ENCODE results near the gene ADCY7. TPM values are rescaled to one million over a fixed set of nuclear protein-coding genes. Genes with fewer than 3 reads are reported as not detected.
"Not testable (repeated sequence)": the region's sequence is repeated elsewhere in the genome, so short reads cannot be mapped to it uniquely, and the experiment has no call there.

Gene ADCY7
- total and polyA plus RNA-seq, 2 donors from 2014 or later: 0.86 to 40.5 TPM

GRCh38 chr16:50338371-50339231, 72.2 kb downstream of the ADCY7 start:
- Histone ChIP-seq H3K27me3 (ENCODE audit: control insufficient read depth, insufficient read depth, low read length) (no peaks in the 10 kb centered on the region), H3K36me3 (ENCODE audit: control insufficient read depth in 2 of 3, insufficient read depth in 3 of 3, low read length in 3 of 3) (peaks cover 5 to 17% (median 12%) of the 10 kb centered on the region in 3 donors), H3K9ac (ENCODE audit: low read length in 3 of 3) (no peak overlapping the region), H3K4me1 (ENCODE audit: control insufficient read depth in 2 of 3, insufficient read depth in 2 of 3, low read depth in 1 of 3, low read length in 3 of 3) (no peaks in the 10 kb centered on the region), H3K27ac (ENCODE audit: low read depth in 2 of 2, low read length in 2 of 2) (no peak overlapping the region), H3K4me3 (ENCODE audit: low read length in 3 of 3) (no peak overlapping the region), H3K9me3 (ENCODE audit: control insufficient read depth in 2 of 3, insufficient read depth in 1 of 3, low read length in 3 of 3) (no peaks in the 10 kb centered on the region)
- intact Hi-C loops (cut with DNase I): no loop called here
- DNase-seq: no peak
- no peak for TF ChIP-seq CTCF (IDR thresholded peaks at IDR 0.05; ENCODE audit: borderline replicate concordance, extremely low read depth, insufficient read depth)
- FAIRE-seq: no peak

GRCh38 chr16:50340578-50340977, 74.2 kb downstream of the ADCY7 start:
- DNase-seq (no peak), FAIRE-seq (no peak)
- Histone ChIP-seq H3K27me3 (ENCODE audit: control insufficient read depth, insufficient read depth, low read length) (no peaks in the 10 kb centered on the region), H3K9ac (ENCODE audit: low read length in 3 of 3) (no peak overlapping the region), H3K36me3 (ENCODE audit: control insufficient read depth in 2 of 3, insufficient read depth in 3 of 3, low read length in 3 of 3) (peaks cover 7 to 17% (median 11%) of the 10 kb centered on the region in 3 donors), H3K4me3 (ENCODE audit: low read length in 3 of 3) (no peak overlapping the region), H3K4me1 (ENCODE audit: control insufficient read depth in 2 of 3, insufficient read depth in 2 of 3, low read depth in 1 of 3, low read length in 3 of 3) (no peaks in the 10 kb centered on the region), H3K9me3 (ENCODE audit: control insufficient read depth in 2 of 3, insufficient read depth in 1 of 3, low read length in 3 of 3) (no peaks in the 10 kb centered on the region), H3K27ac (ENCODE audit: low read depth in 2 of 2, low read length in 2 of 2) (no peak overlapping the region)
- TF ChIP-seq CTCF (IDR thresholded peaks at IDR 0.05; ENCODE audit: borderline replicate concordance, extremely low read depth, insufficient read depth): no peak
- intact Hi-C loops (cut with DNase I): no loop called here

GRCh38 chr16:50343566-50343965, 77.2 kb downstream of the ADCY7 start:
- intact Hi-C loops (cut with DNase I); FAIRE-seq: not testable (repeated sequence)

GRCh38 chr16:50345210-50345609, 78.9 kb downstream of the ADCY7 start:
- H3K27ac ChIP-seq (ENCODE audit: low read depth in 2 of 2, low read length in 2 of 2); H3K4me3 ChIP-seq (ENCODE audit: low read length in 3 of 3); intact Hi-C loops (cut with DNase I); H3K9me3 ChIP-seq (ENCODE audit: control insufficient read depth in 2 of 3, insufficient read depth in 1 of 3, low read length in 3 of 3); H3K4me1 ChIP-seq (ENCODE audit: control insufficient read depth in 2 of 3, insufficient read depth in 2 of 3, low read depth in 1 of 3, low read length in 3 of 3); H3K27me3 ChIP-seq (ENCODE audit: control insufficient read depth, insufficient read depth, low read length); FAIRE-seq; DNase-seq; H3K9ac ChIP-seq (ENCODE audit: low read length in 3 of 3): not testable (repeated sequence)
- peaks cover 2 to 11% (median 4%) of the 10 kb centered on the region in 3 donors for H3K36me3 ChIP-seq (ENCODE audit: control insufficient read depth in 2 of 3, insufficient read depth in 3 of 3, low read length in 3 of 3)

More at GRCh38 chr16:50343566-50343965, 77.2 kb downstream of the ADCY7 start:
- H3K9ac ChIP-seq (ENCODE audit: low read length in 3 of 3); H3K4me1 ChIP-seq (ENCODE audit: control insufficient read depth in 2 of 3, insufficient read depth in 2 of 3, low read depth in 1 of 3, low read length in 3 of 3); H3K27ac ChIP-seq (ENCODE audit: low read depth in 2 of 2, low read length in 2 of 2); H3K4me3 ChIP-seq (ENCODE audit: low read length in 3 of 3); H3K9me3 ChIP-seq (ENCODE audit: control insufficient read depth in 2 of 3, insufficient read depth in 1 of 3, low read length in 3 of 3); DNase-seq; H3K27me3 ChIP-seq (ENCODE audit: control insufficient read depth, insufficient read depth, low read length): not testable (repeated sequence)
- H3K36me3 ChIP-seq (ENCODE audit: control insufficient read depth in 2 of 3, insufficient read depth in 3 of 3, low read length in 3 of 3): peaks cover 7 to 17% (median 9%) of the 10 kb centered on the region in 3 donors

Measured in kidney (tissue), 14 donors.